Panc1 (cell line): Measurements from ENCODE around the gene NLN. TPM values are rescaled to one million over a fixed set of nuclear protein-coding genes. Genes with fewer than 3 reads are reported as not detected.

Source experiments
- ATAC-seq: fragments of 200-7000 bp; cut with Tn5 transposase; 2 replicates; pipeline ENCODE4 v1.9.1; 2020; ENCODE audit warnings: mild to moderate bottlenecking, moderate library complexity
- BruUV-seq: library from RNA; stranded (reverse); fragments of 400-500 nt; replicated peaks from 2 replicates; lab custom pipeline; 2021; lab: Mats Ljungman, UMichigan
- CTCF ChIA-PET: fragments of 300-600 bp; sonication (Branson Sonifier 250); formaldehyde crosslinking; loops from one replicate; lab custom pipeline; 2022; ENCODE audit warnings: antibody characterized with exemption; lab: Charles Lee
- POLR2A ChIA-PET: fragments of 300-600 bp; sonication (Branson Sonifier 250); formaldehyde crosslinking; loops from one replicate; lab custom pipeline; 2022; ENCODE audit warnings: antibody characterized with exemption; lab: Charles Lee
- DNase-seq: peaks from one replicate; pipeline ENCODE4 v3.0.0-alpha.2; 2010; ENCODE audit warnings: low read depth, low spot score
- H3K27ac ChIP-seq: 2 replicates; pipeline ENCODE4 v1.5.1; 2011; ENCODE audit warnings: mild to moderate bottlenecking, low read length, inconsistent platforms
- H3K27me3 ChIP-seq: fragments of 200-500 bp; sonication (Bioruptor generic); 2 replicates; pipeline ENCODE4 v1.6.0; 2014; ENCODE audit warnings: low read length, inconsistent platforms; ENCODE audit not compliant: control insufficient read depth, insufficient read depth
- H3K36me3 ChIP-seq: fragments of 200-500 bp; sonication (Bioruptor generic); 2 replicates; pipeline ENCODE4 v1.5.1; 2014; ENCODE audit warnings: inconsistent platforms, mild to moderate bottlenecking, low read length, moderate library complexity; ENCODE audit not compliant: control insufficient read depth, insufficient read depth
- H3K4me1 ChIP-seq: 2 replicates; pipeline ENCODE4 v1.5.1; 2011; ENCODE audit warnings: inconsistent platforms, mild to moderate bottlenecking, low read length, moderate library complexity; ENCODE audit not compliant: control insufficient read depth, insufficient read depth
- H3K4me3 ChIP-seq, 2 experiments: 2 replicates each; pipeline ENCODE4 v1.5.1; 2011 to 2012; ENCODE audit warnings: low read depth in 2 of 2, low read length in 2 of 2, mild to moderate bottlenecking in 2 of 2, inconsistent platforms in 1 of 2, moderate library complexity in 1 of 2
- H3K9me3 ChIP-seq: fragments of 200-500 bp; sonication (Bioruptor generic); 2 replicates; pipeline ENCODE4 v1.5.1; 2014; ENCODE audit warnings: low read depth, mild to moderate bottlenecking, inconsistent platforms, low read length, moderate library complexity; ENCODE audit not compliant: control insufficient read depth, insufficient read depth
- POLR2AphosphoS5 ChIP-seq: IDR thresholded peaks from 2 replicates; pipeline ENCODE4 v1.6.1; 2012; ENCODE audit warnings: mild to moderate bottlenecking, low read depth, low read length, moderate library complexity
- SIN3A ChIP-seq: IDR thresholded peaks from 2 replicates; pipeline ENCODE4 v1.6.1; 2012; ENCODE audit warnings: low read depth, mild to moderate bottlenecking, low read length, moderate library complexity, borderline replicate concordance; ENCODE audit not compliant: insufficient read depth
- TCF7L2 ChIP-seq: IDR thresholded peaks from 2 replicates; pipeline ENCODE4 v1.6.1; 2011; ENCODE audit warnings: mild to moderate bottlenecking, low read depth, low read length, inconsistent platforms
- in situ Hi-C: cut with HindIII; loops from 2 replicates; pipeline ENCODE4 v1.10.0; 2016; ENCODE audit warnings: low sequenced_read_pairs, low pct_unique_long_range_greater_than_20kb
- intact Hi-C: fragments of 100-400 bp; cut with micrococcal nuclease; formaldehyde crosslinking; loops from one replicate; pipeline ENCODE4 v1.10.0; 2022; ENCODE audit not compliant: unreplicated experiment
- total RNA-seq: library from RNA; stranded (reverse); gene quantifications from one replicate; pipeline ENCODE4 v1.2.1, GENCODE V29; 2021; ENCODE audit not compliant: unreplicated experiment
- TF ChIP-seq, protein P1 (sequence below), 2 experiments: IDR thresholded peaks; 2 replicates each; pipeline ENCODE4 v1.6.1; 2011 to 2012; ENCODE audit warnings: low read depth in 2 of 2, control low read depth in 1 of 2, low read length in 1 of 2, mild to moderate bottlenecking in 1 of 2, moderate library complexity in 1 of 2; ENCODE audit not compliant: insufficient read depth in 1 of 2
- TF ChIP-seq, protein P2 (sequence below): fragments of 450-650 bp; IDR thresholded peaks from 2 replicates; pipeline ENCODE4 v1.5.1; 2017; ENCODE audit warnings: mild to moderate bottlenecking

Gene NLN
- total RNA-seq, 1 experiment from 2014 or later, result 51.8 TPM

DNA sequence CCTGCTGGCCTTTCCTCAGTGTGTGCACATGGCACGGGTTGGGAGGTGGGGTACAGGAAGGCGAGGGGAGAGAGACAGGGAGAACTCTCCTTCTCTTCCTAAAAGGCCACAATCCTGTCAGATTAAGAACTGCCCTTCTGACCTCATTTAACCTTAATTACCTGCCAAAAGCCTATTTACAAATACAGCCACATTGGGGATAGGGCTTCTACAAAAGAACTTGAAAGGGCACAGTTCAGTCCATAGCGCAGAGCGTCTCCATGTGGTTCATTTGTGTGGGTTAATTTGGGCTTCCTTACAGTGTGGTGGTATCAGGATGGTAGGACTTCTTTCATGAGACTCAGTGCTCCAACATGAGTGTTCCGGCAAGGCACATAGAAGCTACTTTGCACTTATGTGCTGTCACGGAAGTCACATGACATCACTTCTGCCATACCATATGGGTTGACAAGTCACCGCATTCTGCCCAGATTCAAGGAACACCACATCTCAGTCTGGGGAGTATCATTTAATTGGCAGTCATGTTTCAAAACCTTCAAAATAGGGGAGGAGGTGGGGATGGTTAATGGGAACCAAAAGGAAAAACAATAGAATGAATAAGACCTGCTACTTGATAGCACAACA lies 46.8 kb downstream of the NLN start:
- H3K36me3 ChIP-seq, result 0 out of 2 replicates have a peak, but pooled peaks cover 3% of the 10 kb centered on the region
- no peaks in the 10 kb centered on the region for H3K9me3 ChIP-seq
- DNase-seq (no peak), ATAC-seq (no peak)
- CTCF ChIA-PET, result no interaction called here
- intact Hi-C loops (no loop called here), in situ Hi-C loops (no loop called here)
- no peaks in the 10 kb centered on the region for H3K4me1 ChIP-seq
- no peak overlapping the region for H3K4me3 ChIP-seq
- no TSS peak for BruUV-seq
- POLR2A ChIA-PET, result no interaction called here
- no peaks in the 10 kb centered on the region for H3K27me3 ChIP-seq
- H3K27ac ChIP-seq, result no peak overlapping the region
- no peak for TF ChIP-seq POLR2AphosphoS5
- no peak for TF ChIP-seq SIN3A
- TF ChIP-seq, protein P1, sequence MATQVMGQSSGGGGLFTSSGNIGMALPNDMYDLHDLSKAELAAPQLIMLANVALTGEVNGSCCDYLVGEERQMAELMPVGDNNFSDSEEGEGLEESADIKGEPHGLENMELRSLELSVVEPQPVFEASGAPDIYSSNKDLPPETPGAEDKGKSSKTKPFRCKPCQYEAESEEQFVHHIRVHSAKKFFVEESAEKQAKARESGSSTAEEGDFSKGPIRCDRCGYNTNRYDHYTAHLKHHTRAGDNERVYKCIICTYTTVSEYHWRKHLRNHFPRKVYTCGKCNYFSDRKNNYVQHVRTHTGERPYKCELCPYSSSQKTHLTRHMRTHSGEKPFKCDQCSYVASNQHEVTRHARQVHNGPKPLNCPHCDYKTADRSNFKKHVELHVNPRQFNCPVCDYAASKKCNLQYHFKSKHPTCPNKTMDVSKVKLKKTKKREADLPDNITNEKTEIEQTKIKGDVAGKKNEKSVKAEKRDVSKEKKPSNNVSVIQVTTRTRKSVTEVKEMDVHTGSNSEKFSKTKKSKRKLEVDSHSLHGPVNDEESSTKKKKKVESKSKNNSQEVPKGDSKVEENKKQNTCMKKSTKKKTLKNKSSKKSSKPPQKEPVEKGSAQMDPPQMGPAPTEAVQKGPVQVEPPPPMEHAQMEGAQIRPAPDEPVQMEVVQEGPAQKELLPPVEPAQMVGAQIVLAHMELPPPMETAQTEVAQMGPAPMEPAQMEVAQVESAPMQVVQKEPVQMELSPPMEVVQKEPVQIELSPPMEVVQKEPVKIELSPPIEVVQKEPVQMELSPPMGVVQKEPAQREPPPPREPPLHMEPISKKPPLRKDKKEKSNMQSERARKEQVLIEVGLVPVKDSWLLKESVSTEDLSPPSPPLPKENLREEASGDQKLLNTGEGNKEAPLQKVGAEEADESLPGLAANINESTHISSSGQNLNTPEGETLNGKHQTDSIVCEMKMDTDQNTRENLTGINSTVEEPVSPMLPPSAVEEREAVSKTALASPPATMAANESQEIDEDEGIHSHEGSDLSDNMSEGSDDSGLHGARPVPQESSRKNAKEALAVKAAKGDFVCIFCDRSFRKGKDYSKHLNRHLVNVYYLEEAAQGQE (IDR thresholded peaks at IDR 0.05; ENCODE audit: insufficient read depth in 1 of 2, low read depth in 2 of 2, low read length in 1 of 2), result no peak
- TF ChIP-seq TCF7L2, result no peak
- TF ChIP-seq, protein P2, sequence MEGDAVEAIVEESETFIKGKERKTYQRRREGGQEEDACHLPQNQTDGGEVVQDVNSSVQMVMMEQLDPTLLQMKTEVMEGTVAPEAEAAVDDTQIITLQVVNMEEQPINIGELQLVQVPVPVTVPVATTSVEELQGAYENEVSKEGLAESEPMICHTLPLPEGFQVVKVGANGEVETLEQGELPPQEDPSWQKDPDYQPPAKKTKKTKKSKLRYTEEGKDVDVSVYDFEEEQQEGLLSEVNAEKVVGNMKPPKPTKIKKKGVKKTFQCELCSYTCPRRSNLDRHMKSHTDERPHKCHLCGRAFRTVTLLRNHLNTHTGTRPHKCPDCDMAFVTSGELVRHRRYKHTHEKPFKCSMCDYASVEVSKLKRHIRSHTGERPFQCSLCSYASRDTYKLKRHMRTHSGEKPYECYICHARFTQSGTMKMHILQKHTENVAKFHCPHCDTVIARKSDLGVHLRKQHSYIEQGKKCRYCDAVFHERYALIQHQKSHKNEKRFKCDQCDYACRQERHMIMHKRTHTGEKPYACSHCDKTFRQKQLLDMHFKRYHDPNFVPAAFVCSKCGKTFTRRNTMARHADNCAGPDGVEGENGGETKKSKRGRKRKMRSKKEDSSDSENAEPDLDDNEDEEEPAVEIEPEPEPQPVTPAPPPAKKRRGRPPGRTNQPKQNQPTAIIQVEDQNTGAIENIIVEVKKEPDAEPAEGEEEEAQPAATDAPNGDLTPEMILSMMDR, result no peak

DNA sequence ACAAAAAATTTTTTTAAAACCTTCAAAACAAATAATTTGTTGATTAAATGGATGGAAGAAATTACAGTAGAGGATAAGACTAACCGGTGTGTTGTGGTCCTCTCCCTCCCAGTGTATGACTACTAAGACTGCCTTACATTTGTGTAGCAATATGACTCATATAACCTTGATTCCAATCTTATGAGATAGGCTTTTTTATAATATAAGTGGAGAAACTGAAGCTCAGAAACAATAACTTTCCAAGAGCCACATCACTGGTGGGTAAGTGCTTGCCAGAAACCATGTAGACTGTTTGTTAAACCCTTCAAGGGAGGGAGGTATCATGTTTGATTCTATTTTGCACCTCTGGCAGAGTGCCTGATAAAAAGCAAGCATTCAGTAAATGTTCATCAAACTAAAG lies 47.5 kb downstream of the NLN start:
- no peaks in the 10 kb centered on the region for H3K4me1 ChIP-seq
- intact Hi-C loops, result no loop called here

More for the DNA sequence above, 47.5 kb downstream of the NLN start:
- TF ChIP-seq TCF7L2 (no peak), SIN3A (no peak), POLR2AphosphoS5 (no peak)
- TF ChIP-seq, protein P2, result no peak
- TF ChIP-seq, protein P1 (IDR thresholded peaks at IDR 0.05; ENCODE audit: insufficient read depth in 1 of 2, low read depth in 2 of 2, low read length in 1 of 2), result no peak
- Histone ChIP-seq H3K4me3 (no peak overlapping the region), H3K27me3 (no peaks in the 10 kb centered on the region), H3K36me3 (0 out of 2 replicates have a peak, but pooled peaks cover 3% of the 10 kb centered on the region), H3K27ac (no peak overlapping the region), H3K9me3 (no peaks in the 10 kb centered on the region)
- CTCF ChIA-PET, result no interaction called here
- DNase-seq (no peak), ATAC-seq (peak; percentile 85)
- POLR2A ChIA-PET, result no interaction called here
- BruUV-seq, result no TSS peak
- in situ Hi-C loops, result no loop called here
